Upper lobe of left lung (tissue), 6 donors: ENCODE results near the gene FAM156B. TPM values are rescaled to one million over a fixed set of nuclear protein-coding genes. Genes with fewer than 3 reads are reported as not detected.
"Not testable (repeated sequence)": the region's sequence is repeated elsewhere in the genome, so short reads cannot be mapped to it uniquely, and the experiment has no call there.

Experiments used
- ATAC-seq, 2 donors: fragments of 200-7000 bp; cut with Tn5 transposase; one replicate each; pipeline ENCODE4 v1.9.1; 2022; ENCODE audit warnings: mild to moderate bottlenecking in 2 of 2, moderate library complexity in 2 of 2; ENCODE audit not compliant: low FRiP score in 2 of 2
- DNase-seq, 2 donors: peaks; one replicate each; pipeline ENCODE4 v3.0.0-alpha.2; 2019 to 2020
- H3K27ac ChIP-seq, 4 donors: fragments of 200-600 bp; sonication (generic); one replicate each; pipeline ENCODE4 v1.5.1; 2016 to 2019
- H3K27me3 ChIP-seq, 4 donors: fragments of 200-600 bp; sonication (generic); one replicate each; pipeline ENCODE4 v1.5.1; 2017 to 2019
- H3K36me3 ChIP-seq, 4 donors: fragments of 200-600 bp; sonication (generic); one replicate each; pipeline ENCODE4 v1.5.1; 2016 to 2019
- H3K4me1 ChIP-seq, 4 donors: fragments of 200-600 bp; sonication (generic); one replicate each; pipeline ENCODE4 v1.5.1; 2018 to 2019
- H3K4me3 ChIP-seq, 4 donors: fragments of 200-600 bp; sonication (generic); one replicate each; pipeline ENCODE4 v1.5.1; 2017 to 2019; ENCODE audit warnings: mild to moderate bottlenecking in 2 of 4, moderate library complexity in 1 of 4
- H3K9me3 ChIP-seq, 4 donors: fragments of 200-600 bp; sonication (generic); one replicate each; pipeline ENCODE4 v1.5.1; 2018 to 2019
- CTCF ChIP-seq, 6 experiments: fragments of 450-650 bp in 4 of 6; fragments of 200-600 bp in 2 of 6; sonication (generic) in 2 of 6; IDR thresholded peaks; one replicate each; pipeline ENCODE4 v1.5.1; 2016 to 2019; ENCODE audit warnings: antibody characterized with exemption in 6 of 6
- EP300 ChIP-seq, 4 donors: sonication (generic); formaldehyde crosslinking; IDR thresholded peaks; one replicate each; pipeline ENCODE4 v1.5.1; 2017; ENCODE audit warnings: antibody characterized with exemption in 4 of 4, control low read depth in 2 of 4
- POLR2A ChIP-seq, 4 donors: fragments of 450-650 bp; IDR thresholded peaks; one replicate each; pipeline ENCODE4 v1.5.1; 2016 to 2017; ENCODE audit warnings: antibody characterized with exemption in 4 of 4, mild to moderate bottlenecking in 2 of 4
- POLR2AphosphoS5 ChIP-seq, 2 donors: sonication (generic); formaldehyde crosslinking; IDR thresholded peaks; one replicate each; pipeline ENCODE4 v1.5.1; 2017; ENCODE audit warnings: antibody characterized with exemption in 2 of 2
- WGBS, 2 donors: methylation state at CpG; one replicate each; pipeline ENCODE4 v1.1.5; 2017 to 2018; 5-methylcytosine and 5-hydroxymethylcytosine counted together
- total RNA-seq, 6 donors: library from RNA; depleted of rRNA in 4 of 6; stranded (reverse); fragments of >200 nt in 4 of 6; gene quantifications; one replicate each; pipeline versions ENCODE4 v1.1.0 to v1.2.1, GENCODE V29; 2016 to 2021
- donor health status: DM: no; HTN: no; CAD: no; lungs with moderate emphysema.
- donor health status: DM: no; HTN: yes; CAD: no; lungs with severe emphysema.

FAM156B gene
- total RNA-seq, 6 donors from 2014 or later: 14.1 to 216 (median 17.2) TPM

- no CpG with 5 or more reads among the region's 12 CpGs for WGBS, 2 donors
- ATAC-seq: peak in 1 of 2 donors; percentile 55
- not testable (repeated sequence) for H3K36me3 ChIP-seq, H3K27ac ChIP-seq, H3K4me1 ChIP-seq, H3K4me3 ChIP-seq, H3K9me3 ChIP-seq, H3K27me3 ChIP-seq, DNase-seq
Measured at GRCh38 chrX:52909313-52909969, 12.3 kb downstream of the FAM156B start.

DNA sequence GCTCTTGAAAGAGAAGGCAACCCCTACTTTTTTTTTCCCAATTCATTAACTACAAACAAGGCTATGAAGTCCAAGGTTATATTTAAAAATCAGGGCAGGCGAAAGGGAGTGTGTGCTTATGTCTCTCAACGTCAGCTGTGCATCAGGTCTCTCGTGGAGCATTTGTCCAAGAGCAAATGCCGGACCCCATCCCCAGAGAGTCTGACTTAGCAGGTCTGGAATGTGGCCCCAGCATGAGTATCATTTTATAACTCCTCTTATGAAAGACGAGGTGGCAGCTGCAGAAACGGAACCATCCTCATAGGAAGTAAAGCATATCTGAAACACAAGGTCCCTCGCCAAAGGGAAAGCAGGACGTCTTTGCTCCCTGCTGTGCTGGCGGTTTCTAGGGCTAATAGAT lies 16.6 kb downstream of the FAM156B start:
- not testable (repeated sequence) for H3K36me3 ChIP-seq, H3K4me1 ChIP-seq, DNase-seq, H3K27me3 ChIP-seq, H3K27ac ChIP-seq, H3K4me3 ChIP-seq, ATAC-seq, H3K9me3 ChIP-seq
- WGBS, 2 donors: no CpG with 5 or more reads among the region's 9 CpGs

DNA sequence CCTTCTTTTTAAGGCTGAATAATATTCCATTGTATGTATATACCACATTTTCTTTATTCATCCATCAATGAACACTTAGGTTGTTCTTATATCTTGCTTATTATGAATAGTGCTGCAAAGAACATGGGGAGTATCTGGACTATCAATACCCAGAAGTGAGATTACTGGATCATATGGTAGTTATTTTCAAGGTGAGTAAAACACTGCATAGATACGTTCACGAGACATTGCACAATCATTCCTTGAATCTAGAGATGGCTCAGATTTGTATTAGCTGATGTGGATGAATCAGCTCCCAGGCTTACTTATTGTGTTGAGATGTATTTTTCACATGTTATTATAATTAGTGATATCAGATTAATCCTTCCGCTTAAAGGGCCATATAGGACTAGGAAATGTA lies 17.6 kb downstream of the FAM156B start:
- H3K4me3 ChIP-seq, ATAC-seq, H3K9me3 ChIP-seq, H3K36me3 ChIP-seq, DNase-seq, H3K4me1 ChIP-seq, H3K27ac ChIP-seq, H3K27me3 ChIP-seq: not testable (repeated sequence)
- whole genome bisulfite sequencing, 2 donors: no CpG with 5 or more reads among the region's 3 CpGs

DNA sequence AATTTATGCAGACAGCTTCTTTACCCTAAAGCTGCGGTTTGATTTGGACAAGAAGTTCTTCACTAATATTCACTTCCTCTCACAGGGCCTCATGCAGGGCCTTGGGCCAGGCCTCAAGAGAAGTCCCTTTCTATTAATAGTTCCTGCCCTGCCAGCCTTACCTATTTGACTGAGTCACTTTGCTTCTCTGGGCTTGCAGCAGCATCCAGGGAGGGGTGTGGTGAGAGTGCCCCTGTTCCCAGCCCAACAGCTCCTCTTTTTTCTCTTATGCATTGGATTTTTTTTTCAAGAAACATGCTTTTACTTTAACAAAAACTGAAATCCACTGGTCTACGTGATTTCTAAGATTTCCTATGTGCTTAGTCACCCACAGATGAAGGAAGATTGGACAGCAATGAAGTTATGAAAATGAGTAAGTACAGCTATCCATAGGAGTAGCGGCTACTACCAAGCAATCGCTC lies 26.7 kb downstream of the FAM156B start:
- no peak for ATAC-seq
- Histone ChIP-seq H3K27me3 (no peaks in the 10 kb centered on the region), H3K36me3 (no peaks in the 10 kb centered on the region), H3K4me1 (peaks cover 0 to 25% (median 7%) of the 10 kb centered on the region in 4 donors), H3K27ac (peak overlapping the region in 3 of 4 donors; percentile 30 to 71 (median 40)), H3K4me3 (no peak overlapping the region), H3K9me3 (no peaks in the 10 kb centered on the region)
- no peak for TF ChIP-seq CTCF (IDR thresholded peaks at IDR 0.05)
- no peak for TF ChIP-seq POLR2A (IDR thresholded peaks at IDR 0.05)
- no peak for TF ChIP-seq EP300 (IDR thresholded peaks at IDR 0.05)
- TF ChIP-seq POLR2AphosphoS5 (IDR thresholded peaks at IDR 0.05): no peak
- peak in 1 of 2 donors; percentile 64 for DNase-seq
- 35 to 43% methylated on average over 4 of the region's 4 CpGs for WGBS, 2 donors

DNA sequence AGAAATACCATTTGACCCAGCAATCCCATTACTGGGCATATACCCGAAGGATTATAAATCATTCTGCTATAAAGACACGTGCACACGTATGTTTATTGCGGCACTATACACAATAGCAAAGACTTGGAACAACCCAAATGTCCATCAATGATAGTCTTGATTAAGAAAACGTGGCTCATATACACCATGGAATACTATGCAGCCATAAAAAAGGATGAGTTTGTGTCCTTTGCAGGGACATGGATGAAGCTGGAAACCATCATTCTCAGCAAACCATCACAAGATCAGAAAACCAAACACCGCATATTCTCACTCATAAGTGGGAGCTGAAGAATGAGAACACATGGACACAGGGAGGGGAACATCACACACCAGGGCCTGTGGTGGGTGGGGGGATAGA lies 33.1 kb downstream of the FAM156B start:
- H3K27ac ChIP-seq, H3K9me3 ChIP-seq, H3K27me3 ChIP-seq, H3K36me3 ChIP-seq, ATAC-seq, DNase-seq, H3K4me3 ChIP-seq: not testable (repeated sequence)
- 84 to 92% methylated on average over 6 of the region's 6 CpGs for WGBS, 2 donors
- peaks cover 0 to 10% (median 4%) of the 10 kb centered on the region in 4 donors for H3K4me1 ChIP-seq

GRCh38 chrX:52933213-52933612 lies 36.1 kb downstream of the FAM156B start:
- Histone ChIP-seq H3K4me1 (peaks cover 0 to 13% (median 4%) of the 10 kb centered on the region in 4 donors), H3K36me3 (no peaks in the 10 kb centered on the region), H3K27ac (no peak overlapping the region), H3K27me3 (no peaks in the 10 kb centered on the region), H3K4me3 (no peak overlapping the region), H3K9me3 (no peaks in the 10 kb centered on the region)
- DNase-seq (no peak), ATAC-seq (no peak)
- TF ChIP-seq CTCF (IDR thresholded peaks at IDR 0.05): no peak
- no peak for TF ChIP-seq POLR2A (IDR thresholded peaks at IDR 0.05)
- no peak for TF ChIP-seq EP300 (IDR thresholded peaks at IDR 0.05)
- no peak for TF ChIP-seq POLR2AphosphoS5 (IDR thresholded peaks at IDR 0.05)
- 89 to 100% methylated on average over 2 of the region's 2 CpGs for WGBS, 2 donors

GRCh38 chrX:52933976-52934703 lies 37.0 kb downstream of the FAM156B start:
- TF ChIP-seq CTCF (IDR thresholded peaks at IDR 0.05) (no peak), EP300 (IDR thresholded peaks at IDR 0.05) (no peak), POLR2A (IDR thresholded peaks at IDR 0.05) (no peak), POLR2AphosphoS5 (IDR thresholded peaks at IDR 0.05) (no peak)
- ATAC-seq (no peak), DNase-seq (no peak)
- H3K4me3 ChIP-seq: peak overlapping the region; percentile 28 to 65 (median 54)
- no peaks in the 10 kb centered on the region for H3K36me3 ChIP-seq
- H3K27me3 ChIP-seq: no peaks in the 10 kb centered on the region
- 3 to 5% methylated on average over 27 of the region's 27 CpGs for WGBS, 2 donors
- no peaks in the 10 kb centered on the region for H3K9me3 ChIP-seq
- H3K27ac ChIP-seq: peak overlapping the region; percentile 90 to 97 (median 92)
- peaks cover 0 to 13% (median 4%) of the 10 kb centered on the region in 4 donors for H3K4me1 ChIP-seq
